Kidney (tissue), 14 donors: ENCODE data around the gene EIF2D. TPM values are rescaled to one million over a fixed set of nuclear protein-coding genes. Genes with fewer than 3 reads are reported as not detected.
A peak's percentile ranks its signal among the peaks of the same experiment; 100 is the strongest.

Source experiments
- DNase-seq, 5 donors: peaks; one replicate each; pipeline ENCODE4 v3.0.0-alpha.2; 2013 to 2020
- FAIRE-seq: peaks from 2 replicates; lab custom pipeline; 2012; peaks lifted over from hg19 to GRCh38; lab: Jason Lieb, UNC
- H3K27ac ChIP-seq, 2 donors: one replicate each; pipeline ENCODE4 v1.7.0; 2013; ENCODE audit warnings: low read depth in 2 of 2, low read length in 2 of 2, inconsistent platforms in 1 of 2
- H3K27me3 ChIP-seq: one replicate; pipeline ENCODE4 v1.7.1; 2013; ENCODE audit warnings: low read length, inconsistent platforms; ENCODE audit not compliant: control insufficient read depth, insufficient read depth
- H3K36me3 ChIP-seq, 3 donors: one replicate each; pipeline versions ENCODE4 v1.7.0 to v1.7.1; 2013; ENCODE audit warnings: low read length in 3 of 3, control low read depth in 1 of 3, inconsistent platforms in 1 of 3; ENCODE audit not compliant: insufficient read depth in 3 of 3, control insufficient read depth in 2 of 3
- H3K4me1 ChIP-seq, 3 donors: one replicate each; pipeline versions ENCODE4 v1.7.0 to v1.7.1; 2013; ENCODE audit warnings: low read length in 3 of 3, inconsistent platforms in 1 of 3, low read depth in 1 of 3; ENCODE audit not compliant: control insufficient read depth in 2 of 3, insufficient read depth in 2 of 3
- H3K4me3 ChIP-seq, 3 donors: one replicate each; pipeline versions ENCODE4 v1.7.0 to v1.8.1; 2013; ENCODE audit warnings: low read length in 3 of 3, control low read depth in 1 of 3, inconsistent platforms in 1 of 3
- H3K9ac ChIP-seq, 3 donors: one replicate each; pipeline versions ENCODE4 v1.7.0 to v1.7.1; 2013; ENCODE audit warnings: low read length in 3 of 3, control low read depth in 1 of 3, inconsistent platforms in 1 of 3
- H3K9me3 ChIP-seq, 3 donors: one replicate each; pipeline versions ENCODE4 v1.7.0 to v1.7.1; 2013; ENCODE audit warnings: low read length in 3 of 3, control low read depth in 1 of 3, inconsistent platforms in 1 of 3; ENCODE audit not compliant: control insufficient read depth in 2 of 3, insufficient read depth in 1 of 3
- CTCF ChIP-seq: IDR thresholded peaks from 3 replicates; pipeline ENCODE4 v1.5.1; 2012; ENCODE audit warnings: mild to moderate bottlenecking, moderate library complexity, borderline replicate concordance; ENCODE audit not compliant: insufficient read depth; ENCODE audit errors: extremely low read depth
- intact Hi-C: fragments of 100-400 bp; cut with DNase I; formaldehyde crosslinking; loops from one replicate; pipeline ENCODE4 v1.11.1; 2022
- polyA plus RNA-seq: library from polyadenylated mRNA; stranded (reverse); fragments of 350-450 nt; fragmentation: Illumina TruSeq; extraction: RNeasy Lipid Tissue Mini Kit (QIAGEN cat#74804); gene quantifications from one replicate; pipeline ENCODE4 v1.2.3, GENCODE V29; 2014; ENCODE audit warnings: low read depth, low replicate concordance; ENCODE audit not compliant: insufficient read depth
- total RNA-seq: library from RNA; stranded (reverse); fragmentation: NEBNext Ultra II Directional; extraction: Animal tissue kit (Norgen Biotek cat#: 25700); gene quantifications from one replicate; pipeline ENCODE4 v1.2.1, GENCODE V29; 2021
- donor health status: control.
- donor health status: control.
- donor health status: control.
- donor health status: control.
- donor health status: control.
- donor health status: DM: yes; HTN: yes; CAD: no.
- donor health status: Normal renal cell carcinoma (clear cell type).

Gene EIF2D
- total and polyA plus RNA-seq, 2 donors from 2014 or later, result 44.5 to 45.1 TPM

GRCh38 chr1:206587904-206588303, 24.4 kb downstream of the EIF2D start:
- Histone ChIP-seq H3K36me3 (peaks cover 2 to 22% (median 17%) of the 10 kb centered on the region in 3 donors), H3K9ac (no peak overlapping the region), H3K27me3 (no peaks in the 10 kb centered on the region), H3K27ac (peak overlapping the region in 1 of 2 donors; percentile 8), H3K4me3 (no peak overlapping the region), H3K9me3 (no peaks in the 10 kb centered on the region), H3K4me1 (no peaks in the 10 kb centered on the region)
- DNase-seq, result no peak
- intact Hi-C loops, result no loop called here
- no peak for FAIRE-seq
- no peak for TF ChIP-seq CTCF

- FAIRE-seq (no peak), DNase-seq (no peak)
- no peak overlapping the region for H3K27ac ChIP-seq
- no peaks in the 10 kb centered on the region for H3K9me3 ChIP-seq
- peaks cover 0 to 12% (median 7%) of the 10 kb centered on the region in 3 donors for H3K36me3 ChIP-seq
- no peak for TF ChIP-seq CTCF
- H3K9ac ChIP-seq, result no peak overlapping the region
- no peak overlapping the region for H3K4me3 ChIP-seq
- H3K4me1 ChIP-seq, result no peaks in the 10 kb centered on the region
- intact Hi-C loops, result no loop called here
- H3K27me3 ChIP-seq, result no peaks in the 10 kb centered on the region
Measured at GRCh38 chr1:206586501-206587445, 25.5 kb downstream of the EIF2D start.

- Histone ChIP-seq H3K27ac (no peak overlapping the region), H3K4me1 (no peaks in the 10 kb centered on the region), H3K9ac (no peak overlapping the region), H3K36me3 (peaks cover 0 to 3% (median under 1%) of the 10 kb centered on the region in 3 donors), H3K9me3 (no peaks in the 10 kb centered on the region), H3K27me3 (no peaks in the 10 kb centered on the region), H3K4me3 (no peak overlapping the region)
- intact Hi-C loops, result loop anchor here (5.0 kb wide), 2 partner anchors 37 to 92 kb away; no protein-coding TSS in a partner anchor
- FAIRE-seq, result no peak
- TF ChIP-seq CTCF, result no peak
- no peak for DNase-seq
Measured at GRCh38 chr1:206584683-206585082, 27.6 kb downstream of the EIF2D start.
